HepG2 (cell line): Measurements from ENCODE around the gene CCL16. TPM values are rescaled to one million over a fixed set of nuclear protein-coding genes. Genes with fewer than 3 reads are reported as not detected.

Experiments used
- ATAC-seq: fragments of 200-7000 bp; cut with Tn5 transposase; 3 replicates; pipeline ENCODE4 v1.9.1; 2020; ENCODE audit warnings: mild to moderate bottlenecking, moderate library complexity
- BruUV-seq: library from RNA; stranded (reverse); fragments of 400-500 nt; replicated peaks from 2 replicates; lab custom pipeline; 2021; lab: Mats Ljungman, UMichigan
- CTCF ChIA-PET: fragments of 300-600 bp; formaldehyde crosslinking; extraction: SDS; loops from one replicate; lab custom pipeline; 2021; ENCODE audit warnings: low total read pairs, inconsistent platforms, low intra/inter-chr PET ratio; lab: Yijun Ruan, JAX
- POLR2A ChIA-PET: fragments of 350-600 bp; sonication (Branson Sonifier 250); formaldehyde crosslinking; loops from one replicate; lab custom pipeline; 2020; ENCODE audit warnings: antibody characterized with exemption, inconsistent platforms; lab: Yijun Ruan, JAX
- DNase-seq: peaks from one replicate; pipeline ENCODE4 v3.0.0-alpha.2; 2015; ENCODE audit warnings: low spot score
- FAIRE-seq: peaks from 3 replicates; lab custom pipeline; 2011; peaks lifted over from hg19 to GRCh38; lab: Jason Lieb, UNC
- H2AFZ ChIP-seq: one replicate; pipeline ENCODE4 v1.6.1; 2011; ENCODE audit warnings: low read length, inconsistent platforms
- H3K27ac ChIP-seq: fragments of 300-600 bp; 3 replicates; pipeline ENCODE4 v1.8.0; 2011; ENCODE audit warnings: mixed run types, mild to moderate bottlenecking, mixed read lengths, low read length, inconsistent platforms; ENCODE audit not compliant: insufficient read depth; ENCODE audit errors: extremely low read length
- H3K27me3 ChIP-seq, 2 experiments: fragments of 200-600 bp in 1 of 2; 2 replicates in 1 of 2; 3 replicates in 1 of 2; pipeline versions ENCODE4 v1.6.0 to v1.8.0; 2011; ENCODE audit warnings: low read length in 2 of 2, mild to moderate bottlenecking in 2 of 2, moderate library complexity in 2 of 2, inconsistent platforms in 1 of 2; ENCODE audit not compliant: insufficient read depth in 2 of 2, control insufficient read depth in 1 of 2
- H3K36me3 ChIP-seq, 2 experiments: fragments of 200-600 bp in 1 of 2; replicated peaks in 1 of 2; 2 replicates in 1 of 2; 3 replicates in 1 of 2; pipeline versions ENCODE4 v1.5.1 to v1.8.0; 2011; ENCODE audit warnings: low read length in 2 of 2, inconsistent platforms in 1 of 2; ENCODE audit not compliant: insufficient read depth in 2 of 2, control insufficient read depth in 1 of 2
- H3K4me1 ChIP-seq: 2 replicates; pipeline ENCODE4 v1.5.1; 2012; ENCODE audit warnings: low read length, inconsistent platforms; ENCODE audit not compliant: insufficient read depth
- H3K4me2 ChIP-seq: 2 replicates; pipeline ENCODE4 v1.6.0; 2011; ENCODE audit warnings: low read depth, low read length, inconsistent platforms
- H3K4me3 ChIP-seq, 3 experiments: fragments of 200-600 bp in 1 of 3; sonication (generic), shearing (Covaris generic) in 1 of 3; replicated peaks in 1 of 3; 2 replicates each; pipeline ENCODE4 v1.5.1; 2011 to 2016; ENCODE audit warnings: low read length in 3 of 3, inconsistent platforms in 2 of 3, low read depth in 2 of 3, mild to moderate bottlenecking in 2 of 3, control low read depth in 1 of 3, mixed read lengths in 1 of 3; ENCODE audit not compliant: insufficient read depth in 1 of 3
- H3K79me2 ChIP-seq: one replicate; pipeline ENCODE4 v1.6.1; 2011; ENCODE audit warnings: low read length, inconsistent platforms; ENCODE audit not compliant: insufficient read depth
- H3K9ac ChIP-seq: 2 replicates; pipeline ENCODE4 v1.6.0; 2011; ENCODE audit warnings: mild to moderate bottlenecking, low read depth, low read length, inconsistent platforms; ENCODE audit not compliant: insufficient read depth
- H3K9me3 ChIP-seq: 2 replicates; pipeline ENCODE4 v1.5.1; 2012; ENCODE audit warnings: mild to moderate bottlenecking, low read length
- H4K20me1 ChIP-seq: 2 replicates; pipeline ENCODE4 v1.6.0; 2011; ENCODE audit warnings: inconsistent platforms, mild to moderate bottlenecking, low read length, moderate library complexity; ENCODE audit not compliant: insufficient read depth
- AFF4 ChIP-seq: sonication (generic); formaldehyde crosslinking; IDR thresholded peaks from 2 replicates; pipeline ENCODE4 v1.4.0; 2020; ENCODE audit warnings: missing genetic modification reagents
- CEBPZ ChIP-seq: IDR thresholded peaks from 2 replicates; pipeline ENCODE4 v1.6.1; 2012; ENCODE audit warnings: low read length, improper control_type of control experiment
- CENPBD1 ChIP-seq: sonication (generic); formaldehyde crosslinking; IDR thresholded peaks from 2 replicates; pipeline ENCODE4 v1.8.0; 2022; ENCODE audit warnings: missing genetic modification reagents, low read depth, mild to moderate bottlenecking, borderline replicate concordance
- GATA4 ChIP-seq: sonication (generic); IDR thresholded peaks from 2 replicates; pipeline ENCODE4 v1.6.1; 2016; ENCODE audit warnings: antibody characterized with exemption, low read depth, borderline replicate concordance
- JDP2 ChIP-seq: sonication (generic); formaldehyde crosslinking; IDR thresholded peaks from 2 replicates; pipeline ENCODE4 v1.8.1; 2022; ENCODE audit warnings: missing genetic modification reagents, borderline replicate concordance
- LCORL ChIP-seq, 2 experiments: fragments of 450-650 bp in 1 of 2; sonication (generic) in 1 of 2; formaldehyde crosslinking in 1 of 2; IDR thresholded peaks; 2 replicates each; pipeline versions ENCODE4 v1.5.0 to v1.6.1; 2017 to 2020; ENCODE audit warnings: antibody characterized with exemption in 1 of 2, missing genetic modification reagents in 1 of 2
- MED8 ChIP-seq: sonication (generic); formaldehyde crosslinking; IDR thresholded peaks from 2 replicates; pipeline ENCODE4 v1.8.1; 2023; ENCODE audit warnings: mild to moderate bottlenecking, missing genetic modification reagents; ENCODE audit not compliant: insufficient replicate concordance
- NFIC ChIP-seq: IDR thresholded peaks from 2 replicates; pipeline ENCODE4 v1.6.1; 2012; ENCODE audit warnings: mild to moderate bottlenecking, low read length, inconsistent platforms
- NR2F2 ChIP-seq: IDR thresholded peaks from 2 replicates; pipeline ENCODE4 v1.6.1; 2012; ENCODE audit warnings: low read depth, inconsistent platforms, borderline replicate concordance
- SALL1 ChIP-seq: sonication (generic); formaldehyde crosslinking; IDR thresholded peaks from 2 replicates; pipeline ENCODE4 v1.8.0; 2022; ENCODE audit warnings: mild to moderate bottlenecking, missing genetic modification reagents
- SP140L ChIP-seq: sonication (generic); formaldehyde crosslinking; IDR thresholded peaks from 2 replicates; pipeline ENCODE4 v1.4.0; 2020; ENCODE audit warnings: missing genetic modification reagents, borderline replicate concordance
- ZBTB2 ChIP-seq: sonication (generic); formaldehyde crosslinking; IDR thresholded peaks from 2 replicates; pipeline ENCODE4 v1.8.0; 2022; ENCODE audit warnings: low read depth, missing genetic modification reagents
- ZEB1 ChIP-seq: IDR thresholded peaks from 2 replicates; pipeline ENCODE4 v1.6.1; 2012; ENCODE audit warnings: mild to moderate bottlenecking, low read depth, inconsistent platforms; ENCODE audit not compliant: insufficient replicate concordance
- ZNF614 ChIP-seq: IDR thresholded peaks from 2 replicates; pipeline ENCODE4 v1.6.1; 2018; ENCODE audit warnings: missing biosample characterization, missing genetic modification reagents, inconsistent platforms, borderline replicate concordance
- ZNF839 ChIP-seq: sonication (generic); formaldehyde crosslinking; IDR thresholded peaks from 2 replicates; pipeline ENCODE4 v1.4.0; 2020; ENCODE audit warnings: missing genetic modification reagents, mild to moderate bottlenecking, borderline replicate concordance
- WGBS: methylation state at CpG from one replicate; pipeline ENCODE4 v1.1.6; 2017; ENCODE audit warnings: low lambda C conversion rate; 5-methylcytosine and 5-hydroxymethylcytosine counted together
- in situ Hi-C: cut with HindIII; loops from 2 replicates; pipeline ENCODE4 v1.10.0; 2017; ENCODE audit warnings: low pct_unique_long_range_greater_than_20kb; ENCODE audit not compliant: extremely low pct_ligation_motif_present
- intact Hi-C: fragments of 100-400 bp; cut with micrococcal nuclease; formaldehyde crosslinking; loops from one replicate; pipeline ENCODE4 v1.10.0; 2022; ENCODE audit not compliant: unreplicated experiment
- polyA plus RNA-seq, 8 experiments: library from polyadenylated mRNA; depleted of rRNA in 3 of 8; stranded (reverse) in 7 of 8; unstranded in 1 of 8; fragments of >200 nt; fragmentation: Illumina TruSeq in 4 of 8; extraction: Trizol in 4 of 8; gene quantifications; 2 replicates each; pipeline versions ENCODE4 v1.2.1 to v1.2.3, GENCODE V29; 2011 to 2016; ENCODE audit warnings: low read depth in 4 of 8, missing spikeins in 1 of 8, mixed read lengths in 1 of 8; ENCODE audit not compliant: insufficient read depth in 1 of 8
- total RNA-seq, 5 experiments: library from RNA; depleted of rRNA; stranded (reverse); fragments of >200 nt; fragmentation: Illumina TruSeq; extraction: Trizol; gene quantifications; 2 replicates each; pipeline ENCODE4 v1.2.3, GENCODE V29; 2016; ENCODE audit warnings: low read depth in 1 of 5

Gene CCL16
- total and polyA plus RNA-seq, 2 of the 13 experiments (the other 11 are each of a cell fraction or from before 2014, with no cell fraction given) = 2.0 to 14.7 TPM

GRCh38 chr17:35998756-35999155, 17.5 kb upstream of the CCL16 start:
- Histone ChIP-seq H3K27me3 (no peaks in the 10 kb centered on the region; a peak in 1 of 5 replicates), H3K27ac (no peak overlapping the region), H4K20me1 (no peaks in the 10 kb centered on the region), H3K4me3 (no peak overlapping the region), H3K4me1 (peaks cover 60% of the 10 kb centered on the region), H3K79me2 (peaks cover 20% of the 10 kb centered on the region), H3K9ac (no peak overlapping the region), H3K9me3 (no peaks in the 10 kb centered on the region), H3K36me3 (peaks cover 5 to 12% of the 10 kb centered on the region in 2 experiments; a peak in 4 of 5 replicates), H2AFZ (no peak overlapping the region), H3K4me2 (no peak overlapping the region)
- BruUV-seq = no TSS peak
- POLR2A ChIA-PET = interaction anchor here (1.5 to 6.4 kb wide), 5 partner anchors 8 to 26 kb away, joined by 8 to 131 read pairs (median 47); partner anchors contain the start of gene CCL16
- TF ChIP-seq NFIC (no peak), LCORL (IDR thresholded peaks at IDR 0.05) (no peak), LCORL (CRISPR knock-in tag; IDR thresholded peaks at IDR 0.05) (no peak), CENPBD1 (no peak), ZBTB2 (no peak), ZNF614 (CRISPR knock-in tag) (no peak), AFF4 (CRISPR knock-in tag) (no peak), SALL1 (CRISPR knock-in tag) (no peak), JDP2 (CRISPR knock-in tag) (no peak), ZEB1 (no peak), NR2F2 (no peak), CEBPZ (no peak), MED8 (CRISPR knock-in tag) (no peak), ZNF839 (no peak), GATA4 (no peak), SP140L (no peak)
- DNase-seq (no peak), ATAC-seq (no peak), FAIRE-seq (no peak)
- in situ Hi-C loops (no loop called here), intact Hi-C loops (no loop called here)
- WGBS = 100% methylated on average over 1 of the region's 1 CpG
- CTCF ChIA-PET = no interaction called here
